Left colon (tissue), 2 donors: ENCODE measurements around the gene CAMK2G. TPM values are rescaled to one million over a fixed set of nuclear protein-coding genes. Genes with fewer than 3 reads are reported as not detected.

Source experiments
- ATAC-seq: fragments of 200-7000 bp; cut with Tn5 transposase; one replicate; pipeline ENCODE4 v1.9.1; 2020; ENCODE audit warnings: mild to moderate bottlenecking, moderate library complexity
- DNase-seq, 2 donors: peaks; one replicate each; pipeline ENCODE4 v3.0.0-alpha.2; 2020
- intact Hi-C, 2 donors: fragments of 100-400 bp; cut with DNase I in 1 of 2; cut with micrococcal nuclease in 1 of 2; formaldehyde crosslinking; loops; one replicate each; pipeline versions ENCODE4 v1.11.2 to v1.14.0; 2022; cut with DNase I, micrococcal nuclease
- total RNA-seq, 2 donors: library from RNA; stranded (reverse); fragmentation: NEBNext Ultra II Directional; extraction: Animal tissue kit (Norgen Biotek cat#: 25700); gene quantifications; one replicate each; pipeline ENCODE4 v1.2.1, GENCODE V29; 2021
- donor health status: DM: no; HTN: no; CAD: no.
- donor health status: DM: yes; HTN: yes; CAD: no.

The CAMK2G gene
- total RNA-seq, 2 donors from 2014 or later: 52.3 to 56.1 TPM

DNA sequence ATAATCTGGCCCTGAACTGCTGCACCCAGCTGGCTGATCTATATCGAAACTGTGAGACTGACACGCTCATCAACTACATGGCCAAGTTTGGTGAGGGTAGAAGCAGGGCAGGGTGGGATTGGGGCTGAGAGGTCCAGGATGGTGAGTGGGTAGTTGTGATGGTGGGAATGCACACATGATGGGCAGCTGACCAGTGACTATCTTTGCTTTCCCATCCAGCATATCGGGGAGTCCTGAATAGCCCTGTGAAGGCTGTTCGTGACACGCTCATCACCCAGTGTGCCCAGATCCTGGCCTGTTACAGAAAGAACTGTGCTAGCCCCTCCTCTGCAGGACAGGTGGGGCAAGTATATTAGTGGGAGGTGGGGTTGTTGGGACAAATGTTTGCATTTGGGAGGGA, 105.0 kb downstream of the CAMK2G start:
- DNase-seq (no peak), ATAC-seq (no peak)
- intact Hi-C loops: no loop called here

DNA sequence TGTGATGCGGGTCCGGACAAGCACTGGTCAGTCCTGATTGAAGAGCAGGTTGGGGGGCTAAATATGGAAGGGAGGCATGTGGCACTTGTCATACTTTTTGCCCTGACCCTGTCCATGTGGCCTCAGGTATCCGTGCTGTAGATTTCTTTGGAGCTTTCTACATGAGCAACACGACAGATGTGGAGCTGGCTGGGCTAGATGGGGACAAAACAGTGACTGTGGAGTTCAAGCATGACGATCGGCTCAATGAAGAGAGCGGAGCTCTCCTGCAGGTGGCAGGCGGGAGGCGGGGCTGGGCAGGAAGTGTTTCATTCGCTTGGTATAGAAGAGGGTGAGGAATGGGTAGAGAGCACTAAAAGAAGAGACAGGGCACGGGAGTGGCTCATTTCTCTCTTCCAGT, 105.5 kb downstream of the CAMK2G start:
- DNase-seq: peak in 1 of 2 donors; percentile 61
- intact Hi-C loops: no loop called here
- ATAC-seq: peak; percentile 15

DNA sequence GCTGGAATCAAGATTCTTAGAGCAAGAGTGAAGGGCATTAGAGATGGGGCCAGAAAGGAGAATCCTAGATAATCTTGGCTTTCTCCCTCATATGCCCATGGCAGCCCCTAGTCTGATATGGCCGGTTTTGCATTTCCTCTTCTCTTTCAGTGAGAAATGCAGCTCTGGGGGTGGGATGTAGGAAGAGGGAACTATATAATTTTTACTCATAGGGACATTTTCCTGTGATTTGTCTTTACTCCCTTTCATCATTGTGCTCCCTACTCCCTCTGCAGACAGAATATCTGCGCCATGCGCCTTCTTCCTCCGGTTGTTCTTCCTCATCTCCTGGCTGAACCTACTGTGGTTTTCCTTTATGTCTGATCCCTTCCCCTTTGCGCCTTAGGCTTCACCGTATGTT, 109.3 kb downstream of the CAMK2G start:
- DNase-seq (no peak), ATAC-seq (no peak)
- intact Hi-C loops: no loop called here

DNA sequence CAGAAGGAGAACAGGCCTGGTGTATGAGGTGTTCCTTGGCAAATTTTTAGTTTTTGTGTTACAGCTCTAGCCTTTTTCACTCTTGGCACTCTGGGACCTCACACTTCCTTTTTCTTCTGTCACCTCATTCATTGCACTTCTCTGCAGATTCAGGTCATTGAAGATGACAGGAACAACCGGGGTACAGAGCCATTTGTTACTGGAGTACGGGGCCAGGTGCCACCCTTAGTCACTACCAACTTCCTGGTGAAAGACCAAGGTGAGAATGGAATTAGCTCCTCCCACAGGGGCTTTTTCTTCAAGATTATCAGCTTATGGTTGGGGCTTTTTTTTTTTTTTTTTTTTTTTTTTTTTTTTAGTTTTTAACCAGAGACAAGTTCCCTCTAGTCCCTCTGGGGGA, 111.0 kb downstream of the CAMK2G start:
- ATAC-seq (no peak), DNase-seq (no peak)
- intact Hi-C loops: no loop called here

DNA sequence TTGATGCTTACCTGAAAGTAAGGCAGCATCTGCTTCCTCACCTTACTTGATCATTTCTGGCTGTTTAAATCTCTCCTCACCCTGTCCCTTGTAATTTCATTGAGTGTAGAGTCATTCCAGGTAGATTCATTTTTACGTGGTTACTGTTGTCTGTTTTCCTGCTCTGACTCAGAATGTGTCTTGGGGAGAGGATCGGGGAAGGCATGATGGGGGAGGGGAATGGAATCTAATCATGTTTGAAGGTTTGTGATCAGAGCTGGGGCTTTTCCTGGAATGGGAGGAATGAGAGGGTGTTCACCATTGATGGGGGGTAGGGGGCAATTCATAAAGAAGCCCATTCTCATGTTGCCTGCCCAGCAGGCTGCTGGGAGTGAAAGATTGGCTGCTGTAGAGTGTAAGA, 111.4 kb downstream of the CAMK2G start:
- no peak for DNase-seq
- intact Hi-C loops: no loop called here
- ATAC-seq: no peak

Other genes starting within 250 kb of the CAMK2G start
- gene MYOZ1, start 233.1 kb downstream of the CAMK2G start, total RNA-seq: not detected
- not detected for gene SYNPO2L, start 218.5 kb downstream of the CAMK2G start, total RNA-seq
- 1 to 10 TPM; 8.0 to 9.8 TPM for gene AGAP5, start 176.4 kb downstream of the CAMK2G start, total RNA-seq
- 10 to 100 TPM; 65.1 to 75.5 TPM for gene SEC24C, start 130.2 kb downstream of the CAMK2G start, total RNA-seq
- 10 to 100 TPM; 26.0 to 28.5 TPM for gene CHCHD1, start 92.5 kb downstream of the CAMK2G start, total RNA-seq
- 10 to 100 TPM; 60.4 to 67.1 TPM for gene ZSWIM8, start 88.9 kb downstream of the CAMK2G start, total RNA-seq
- gene NDST2, start 63.0 kb downstream of the CAMK2G start, total RNA-seq: 10 to 100 TPM; 21.4 to 24.3 TPM
- gene PLAU, start 36.6 kb upstream of the CAMK2G start, total RNA-seq: 1 to 10 TPM; 3.5 to 7.1 TPM
- gene VCL, start 123.6 kb upstream of the CAMK2G start, total RNA-seq: 100 to 1,000 TPM; 122 to 123 TPM